ENCODE measurements around the gene DEPP1.
"Not testable (repeated sequence)": the region's sequence is repeated elsewhere in the genome, so short reads cannot be mapped to it uniquely, and the experiment has no call there.

Gene DEPP1

GRCh38 chr10:44978570-44979280, at the start of gene DEPP1:
DEPP1 (minus strand) TSS chr10:44978809; CDS start chr10:44978030, 779 bp downstream.
- DNase-seq (ENCODE audit: low spot score) = peak; percentile 79

- peak; percentile 19 for DNase-seq (ENCODE audit: low spot score)
Measured at GRCh38 chr10:45023426-45023825, 44.8 kb upstream of the DEPP1 start.

GRCh38 chr10:45015590-45015989, 37.0 kb upstream of the DEPP1 start:
- DNase-seq (ENCODE audit: low spot score) = no peak

- DNase-seq (ENCODE audit: low spot score) = not testable (repeated sequence)
Measured at GRCh38 chr10:45014557-45014956, 35.9 kb upstream of the DEPP1 start.

- DNase-seq (ENCODE audit: low spot score) = peak; percentile 82
Measured at GRCh38 chr10:45008524-45009161, 30.0 kb upstream of the DEPP1 start.

GRCh38 chr10:45006276-45007030, 27.8 kb upstream of the DEPP1 start:
- DNase-seq (ENCODE audit: low spot score) = no peak

GRCh38 chr10:45005284-45005683, 26.7 kb upstream of the DEPP1 start:
- DNase-seq (ENCODE audit: low spot score) = no peak

- DNase-seq (ENCODE audit: low spot score) = no peak
Measured at GRCh38 chr10:45004661-45005060, 26.1 kb upstream of the DEPP1 start.

- DNase-seq (ENCODE audit: low spot score) = no peak
Measured at GRCh38 chr10:45003432-45004000, 24.9 kb upstream of the DEPP1 start.

- DNase-seq (ENCODE audit: low spot score) = peak; percentile 42
Measured at GRCh38 chr10:45001381-45002148, 23.0 kb upstream of the DEPP1 start.

- peak; percentile 68 for DNase-seq (ENCODE audit: low spot score)
Measured at GRCh38 chr10:45000752-45001380, 22.3 kb upstream of the DEPP1 start, which contains the start of gene ZNF22. ZNF22 (plus strand) TSS chr10:45000923; CDS start chr10:45003369, 2,446 bp downstream.

GRCh38 chr10:45000138-45000751, 21.6 kb upstream of the DEPP1 start:
- peak; percentile 31 for DNase-seq (ENCODE audit: low spot score)

GRCh38 chr10:44998146-44998631, 19.6 kb upstream of the DEPP1 start:
- no peak for DNase-seq (ENCODE audit: low spot score)

GRCh38 chr10:44997105-44997748, 18.6 kb upstream of the DEPP1 start:
- DNase-seq (ENCODE audit: low spot score) = no peak

GRCh38 chr10:44995914-44996669, 17.5 kb upstream of the DEPP1 start:
- peak; percentile 29 for DNase-seq (ENCODE audit: low spot score)

GRCh38 chr10:44995581-44995913, 16.9 kb upstream of the DEPP1 start:
- no peak for DNase-seq (ENCODE audit: low spot score)

- no peak for DNase-seq (ENCODE audit: low spot score)
Measured at GRCh38 chr10:44994752-44995530, 16.3 kb upstream of the DEPP1 start.

- no peak for DNase-seq (ENCODE audit: low spot score)
Measured at GRCh38 chr10:44993922-44994751, 15.5 kb upstream of the DEPP1 start.
